HG03575 (cell line): ENCODE data around the gene HOXC4.
"Not testable (repeated sequence)": the region's sequence is repeated elsewhere in the genome, so short reads cannot be mapped to it uniquely, and the experiment has no call there.

ENCODE experiments used
- ATAC-seq: cut with Tn5 transposase; IDR thresholded peaks from one replicate; pipeline ENCODE4 v1.9.1; 2021; ENCODE audit not compliant: unreplicated experiment, insufficient number of reproducible peaks, low FRiP score; ENCODE audit errors: extremely low read depth

The HOXC4 gene

GRCh38 chr12:54075409-54075808, 21.8 kb downstream of the HOXC4 start:
- no peak for ATAC-seq

- no peak for ATAC-seq
These were observed 22.3 kb downstream of the HOXC4 start for GRCh38 chr12:54075974-54076373.

DNA sequence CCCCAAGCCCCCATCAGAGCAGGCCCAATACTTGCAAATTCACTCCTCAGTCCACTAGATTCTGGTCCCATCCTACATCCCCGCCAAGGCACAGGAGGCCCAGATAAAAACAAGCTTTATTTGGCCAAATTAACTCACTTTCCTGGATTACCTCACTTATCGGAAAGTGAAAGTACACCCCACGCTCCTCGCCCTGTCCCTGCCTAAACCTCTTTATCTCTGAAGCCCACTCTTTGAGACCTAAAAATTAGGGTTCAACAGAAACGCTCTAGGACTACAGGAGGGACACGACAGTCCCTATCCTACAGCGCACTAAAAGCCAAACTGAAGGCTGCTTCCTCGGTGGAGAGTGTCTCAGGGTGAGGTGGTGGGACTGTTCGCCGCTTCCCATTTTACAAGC, 24.2 kb downstream of the HOXC4 start:
- not testable (repeated sequence) for ATAC-seq

- not testable (repeated sequence) for ATAC-seq
These were observed 25.5 kb downstream of the HOXC4 start for GRCh38 chr12:54079115-54079514.

GRCh38 chr12:54080008-54080924, 26.6 kb downstream of the HOXC4 start:
- not testable (repeated sequence) for ATAC-seq

DNA sequence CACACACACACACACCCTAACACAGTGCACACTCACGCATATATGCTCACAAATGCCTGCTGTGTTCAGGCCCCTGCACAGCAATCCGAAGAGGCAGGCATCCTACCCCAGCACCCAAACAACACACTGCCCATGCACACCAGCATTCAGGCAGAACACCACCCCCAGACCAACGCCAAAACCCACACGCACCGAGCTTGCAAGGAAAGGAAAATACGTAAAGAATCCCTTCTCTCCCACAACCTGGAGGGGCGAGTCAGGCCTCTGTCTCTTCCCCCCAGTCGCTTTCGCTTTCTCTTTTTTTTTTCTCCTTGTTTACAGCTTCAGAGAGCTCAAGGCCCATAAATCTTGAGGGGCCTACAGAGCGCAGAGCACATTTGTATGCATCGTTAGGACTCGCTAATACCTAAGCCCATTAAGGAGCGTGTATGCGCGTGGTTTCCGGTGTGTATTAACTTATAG, 27.4 kb downstream of the HOXC4 start:
- not testable (repeated sequence) for ATAC-seq

DNA sequence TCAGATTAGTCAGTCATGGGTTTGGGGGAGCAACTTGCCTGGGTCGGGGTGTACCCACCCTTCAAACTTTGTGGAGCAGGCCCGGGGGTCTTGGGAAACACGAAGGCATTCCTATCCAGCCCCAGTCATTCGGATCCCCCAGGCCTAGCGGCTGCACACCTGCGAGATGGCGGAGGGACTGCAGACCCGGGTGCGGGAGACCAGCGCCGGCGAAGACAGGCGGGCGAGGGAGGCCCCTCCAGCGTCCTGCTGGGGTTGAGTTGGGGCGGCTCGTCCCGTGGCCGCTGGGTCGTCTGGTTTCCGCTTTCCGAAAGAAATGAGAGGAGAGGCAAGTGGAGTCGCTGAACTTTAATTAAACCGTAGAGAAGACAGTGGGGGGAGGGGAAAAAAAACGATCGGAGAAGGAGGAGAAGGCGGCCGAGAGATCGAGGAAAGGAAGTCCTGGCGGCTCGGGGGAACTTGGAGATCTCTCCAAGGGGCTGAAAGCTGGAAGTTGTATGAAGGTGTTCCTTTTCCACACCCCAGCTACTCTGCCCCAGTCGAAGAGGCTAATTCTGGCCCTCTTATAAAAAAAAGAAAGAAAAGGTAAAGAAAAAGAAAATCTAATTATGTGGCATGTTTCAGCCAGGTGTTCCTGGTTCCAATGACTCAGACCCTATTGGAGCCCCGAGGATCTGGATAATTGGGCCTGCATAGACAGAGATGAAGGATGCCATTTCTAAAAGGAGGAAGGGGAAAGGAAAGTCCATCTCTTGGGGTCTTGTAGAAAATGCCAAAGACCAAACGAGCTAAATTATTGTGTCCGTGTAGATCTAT, 28.2 kb downstream of the HOXC4 start:
- not testable (repeated sequence) for ATAC-seq

DNA sequence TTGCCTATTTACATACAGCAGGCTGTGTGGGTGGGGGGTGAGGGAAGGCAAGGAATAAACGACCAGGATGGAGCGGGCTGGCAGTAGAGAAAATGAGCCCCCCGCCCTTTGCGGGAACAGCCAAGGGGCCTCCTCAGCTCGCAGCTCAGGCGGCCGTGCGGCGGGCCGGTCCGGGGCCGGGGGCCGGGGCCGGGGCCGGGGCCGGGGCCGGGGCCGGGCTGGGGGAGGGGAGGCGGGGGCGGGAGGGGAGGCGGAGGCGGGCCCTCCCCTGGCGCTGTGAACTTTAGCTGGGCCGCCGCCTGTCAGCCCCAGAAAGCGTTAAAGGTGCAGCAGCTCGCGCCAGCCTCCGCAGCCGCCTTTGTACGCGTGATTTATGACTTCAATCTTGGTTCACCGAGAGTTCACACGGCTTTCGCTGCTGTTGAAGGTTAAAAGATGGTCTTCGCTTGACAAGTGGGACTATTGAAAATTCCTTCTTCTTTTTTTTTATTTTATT, 28.8 kb downstream of the HOXC4 start:
- ATAC-seq, result no peak

DNA sequence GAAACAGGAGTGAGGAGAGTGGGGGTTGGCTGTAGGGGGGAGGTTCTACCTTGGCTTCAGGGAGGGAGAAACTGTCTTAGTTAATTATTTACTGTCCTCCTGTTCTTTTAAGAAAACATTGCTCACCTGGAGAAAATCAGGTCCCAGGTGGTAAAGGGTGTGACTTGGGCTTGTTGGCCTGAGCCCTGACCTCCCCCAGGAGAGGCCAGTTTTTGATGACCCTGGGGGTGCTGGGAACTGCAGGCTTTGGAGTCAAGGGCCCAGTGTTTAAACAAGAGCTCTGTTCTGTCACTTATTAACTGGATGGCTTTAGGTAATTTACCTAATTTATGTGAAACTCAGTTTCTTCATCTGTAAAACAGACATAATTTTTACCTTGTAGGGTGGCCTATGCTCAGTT, 34.4 kb downstream of the HOXC4 start:
- ATAC-seq, result not testable (repeated sequence)

- not testable (repeated sequence) for ATAC-seq
These were observed 35.8 kb downstream of the HOXC4 start for GRCh38 chr12:54089465-54089864.

- ATAC-seq, result not testable (repeated sequence)
These were observed 36.7 kb downstream of the HOXC4 start for GRCh38 chr12:54090312-54090711.

DNA sequence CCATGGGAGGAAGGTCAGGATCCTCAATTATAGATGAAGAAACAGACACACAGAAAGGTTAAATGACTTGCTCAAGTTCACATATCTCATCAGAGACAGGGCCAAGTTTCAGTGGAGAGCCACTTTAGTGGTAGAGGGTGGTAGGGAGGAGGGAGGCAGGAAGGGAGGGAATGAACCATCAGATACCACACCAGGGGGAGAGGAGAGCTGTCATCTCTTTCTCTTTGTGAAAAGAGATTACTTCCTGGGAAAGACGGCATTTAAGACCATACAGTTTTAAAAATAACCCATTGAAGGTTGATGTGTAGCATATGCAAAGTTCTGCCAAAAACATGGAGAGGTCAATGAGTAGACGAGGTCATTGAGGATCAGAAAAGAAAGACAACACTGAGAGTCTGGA, 39.3 kb downstream of the HOXC4 start:
- ATAC-seq, result not testable (repeated sequence)

- not testable (repeated sequence) for ATAC-seq
These were observed 42.3 kb downstream of the HOXC4 start for GRCh38 chr12:54095928-54096327.

GRCh38 chr12:54098644-54099043, 45.0 kb downstream of the HOXC4 start:
- not testable (repeated sequence) for ATAC-seq

- ATAC-seq, result not testable (repeated sequence)
These were observed 47.0 kb downstream of the HOXC4 start for GRCh38 chr12:54100588-54100987.

DNA sequence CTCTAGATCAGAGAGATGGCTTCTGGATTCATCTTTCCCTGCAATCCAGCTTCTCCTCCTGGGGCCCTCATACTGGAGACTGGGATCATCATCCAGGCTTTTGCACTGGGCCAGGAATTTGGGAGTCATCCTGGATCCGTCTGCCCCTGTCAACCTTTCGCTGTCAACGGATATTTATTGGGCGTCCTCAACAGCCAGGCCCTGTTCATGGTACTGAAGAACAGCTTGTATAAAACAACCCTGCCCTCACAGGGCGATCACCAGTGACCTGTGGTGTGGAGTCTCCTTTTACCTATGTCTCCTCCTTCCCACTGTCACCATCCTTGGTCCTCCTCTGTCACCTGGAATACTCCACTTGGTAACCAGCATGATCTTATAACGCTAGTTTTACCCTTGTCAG, 48.6 kb downstream of the HOXC4 start:
- ATAC-seq, result not testable (repeated sequence)

DNA sequence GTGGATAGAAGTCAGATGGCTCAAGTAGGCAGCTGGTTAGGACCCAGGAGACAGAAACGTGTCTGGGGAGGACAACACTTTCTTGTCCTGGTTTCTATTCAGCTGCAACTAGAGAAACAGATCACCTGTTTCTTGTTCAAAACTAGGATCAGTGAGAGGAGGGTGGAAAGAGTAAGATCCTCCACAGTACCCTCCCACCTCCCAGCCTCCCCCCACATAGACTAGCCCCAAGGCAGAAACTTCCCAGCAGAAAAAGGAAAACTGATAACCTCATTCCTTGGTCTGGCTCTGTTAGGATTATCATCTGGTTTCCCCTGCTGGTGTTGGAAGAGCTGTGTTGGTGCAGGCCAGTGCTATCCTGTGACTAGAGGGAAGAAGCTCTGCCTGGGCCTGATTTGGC, 50.2 kb downstream of the HOXC4 start:
- not testable (repeated sequence) for ATAC-seq
